HCT116 (cell line): ENCODE measurements around the gene OSTF1. TPM values are rescaled to one million over a fixed set of nuclear protein-coding genes. Genes with fewer than 3 reads are reported as not detected.

Experiments
- ATAC-seq: fragments of 200-7000 bp; cut with Tn5 transposase; 2 replicates; pipeline ENCODE4 v1.9.1; 2020; ENCODE audit warnings: mild to moderate bottlenecking, moderate library complexity
- BruUV-seq: library from RNA; stranded (reverse); fragments of 400-500 nt; replicated peaks from 2 replicates; lab custom pipeline; 2021; lab: Mats Ljungman, UMichigan
- CTCF ChIA-PET: fragments of 300-600 bp; sonication (Branson Sonifier 250); formaldehyde crosslinking; loops from one replicate; lab custom pipeline; 2021; ENCODE audit warnings: antibody characterized with exemption; lab: Charles Lee
- POLR2A ChIA-PET: fragments of 300-600, 350-600 bp; sonication (Branson Sonifier 250); formaldehyde crosslinking; loops from one replicate; lab custom pipeline; 2021; ENCODE audit warnings: antibody characterized with exemption; lab: Charles Lee
- RAD21 ChIA-PET, 2 experiments: fragments of 300-600 bp; sonication (Branson Sonifier 250); formaldehyde crosslinking; loops; one replicate each; lab custom pipeline; 2023; ENCODE audit warnings: low total read pairs in 2 of 2; ENCODE audit not compliant: uncharacterized antibody in 2 of 2, unreplicated experiment in 2 of 2, low non-redundant PET in 1 of 2; lab: Charles Lee
- DNase-seq: peaks from one replicate; pipeline ENCODE4 v3.0.0-alpha.2; 2010; ENCODE audit warnings: low read depth, low spot score
- H2AFZ ChIP-seq: fragments of 200-600 bp; shearing (Covaris generic), sonication (generic); 2 replicates; pipeline ENCODE4 v1.6.1; 2017; ENCODE audit warnings: low read depth, mixed run types, mixed read lengths, antibody characterized with exemption, low read length; ENCODE audit not compliant: poor library complexity, severe bottlenecking
- H3K27ac ChIP-seq: 2 replicates; pipeline ENCODE4 v1.5.1; 2012; ENCODE audit warnings: low read depth, low read length
- H3K27me3 ChIP-seq: fragments of 200-600 bp; sonication (generic); 2 replicates; pipeline ENCODE4 v1.6.1; 2016; ENCODE audit warnings: mixed run types, low read length, mixed read lengths; ENCODE audit not compliant: insufficient read depth
- H3K36me3 ChIP-seq, 2 experiments: fragments of 200-500 bp in 1 of 2; fragments of 200-600 bp in 1 of 2; sonication (Bioruptor generic) in 1 of 2; sonication (generic) in 1 of 2; 2 replicates each; pipeline versions ENCODE4 v1.5.1 to v1.6.1; 2014 to 2016; ENCODE audit warnings: low read length in 2 of 2, inconsistent platforms in 1 of 2, mixed read lengths in 1 of 2, mixed run types in 1 of 2; ENCODE audit not compliant: insufficient read depth in 2 of 2, control insufficient read depth in 1 of 2
- H3K4me1 ChIP-seq, 2 experiments: fragments of 200-600 bp in 1 of 2; sonication (generic) in 1 of 2; 2 replicates each; pipeline versions ENCODE4 v1.5.1 to v1.6.1; 2012 to 2017; ENCODE audit warnings: low read length in 2 of 2, inconsistent platforms in 1 of 2, mild to moderate bottlenecking in 1 of 2, mixed read lengths in 1 of 2, mixed run types in 1 of 2, moderate library complexity in 1 of 2; ENCODE audit not compliant: insufficient read depth in 2 of 2, control insufficient read depth in 1 of 2
- H3K4me2 ChIP-seq: fragments of 200-600 bp; sonication (generic); 2 replicates; pipeline ENCODE4 v1.6.1; 2017; ENCODE audit warnings: mixed run types, low read length, mixed read lengths
- H3K4me3 ChIP-seq, 2 experiments: fragments of 200-600 bp in 1 of 2; sonication (generic) in 1 of 2; replicated peaks in 1 of 2; 2 replicates each; pipeline ENCODE4 v1.5.1; 2011 to 2016; ENCODE audit warnings: low read length in 2 of 2, control low read depth in 1 of 2, low read depth in 1 of 2, mild to moderate bottlenecking in 1 of 2, mixed read lengths in 1 of 2, mixed run types in 1 of 2
- H3K79me2 ChIP-seq: fragments of 200-600 bp; sonication (generic); 2 replicates; pipeline ENCODE4 v1.6.1; 2017; ENCODE audit warnings: mild to moderate bottlenecking, mixed run types, low read length, moderate library complexity, mixed read lengths; ENCODE audit not compliant: insufficient read depth
- H3K9ac ChIP-seq: fragments of 200-600 bp; sonication (generic); 2 replicates; pipeline ENCODE4 v1.6.1; 2016; ENCODE audit warnings: low read length, mixed read lengths
- H3K9me2 ChIP-seq: fragments of 200-600 bp; sonication (generic), shearing (Covaris generic); 2 replicates; pipeline ENCODE4 v1.6.1; 2017; ENCODE audit warnings: mixed run types, mild to moderate bottlenecking, moderate library complexity; ENCODE audit not compliant: insufficient read depth
- H3K9me3 ChIP-seq, 2 experiments: fragments of 200-500 bp in 1 of 2; fragments of 200-600 bp in 1 of 2; sonication (Bioruptor generic) in 1 of 2; sonication (generic) in 1 of 2; 2 replicates each; pipeline ENCODE4 v1.6.1; 2014 to 2017; ENCODE audit warnings: low read length in 2 of 2, mixed read lengths in 2 of 2, inconsistent platforms in 1 of 2, low read depth in 1 of 2, mild to moderate bottlenecking in 1 of 2, mixed run types in 1 of 2, moderate library complexity in 1 of 2; ENCODE audit not compliant: control insufficient read depth in 1 of 2, insufficient read depth in 1 of 2
- H4K20me1 ChIP-seq: fragments of 200-600 bp; sonication (generic), shearing (Covaris generic); 2 replicates; pipeline ENCODE4 v1.6.1; 2017; ENCODE audit warnings: mixed run types, mild to moderate bottlenecking, moderate library complexity; ENCODE audit not compliant: insufficient read depth
- ATF3 ChIP-seq: IDR thresholded peaks from 2 replicates; pipeline ENCODE4 v1.6.1; 2012
- CBX3 ChIP-seq: IDR thresholded peaks from 2 replicates; pipeline ENCODE4 v1.6.1; 2012; ENCODE audit warnings: low read depth
- CEBPB ChIP-seq: IDR thresholded peaks from 2 replicates; pipeline ENCODE4 v1.6.1; 2012; ENCODE audit warnings: low read depth
- EGR1 ChIP-seq: IDR thresholded peaks from 2 replicates; pipeline ENCODE4 v1.6.1; 2012; ENCODE audit warnings: low read depth
- ELF1 ChIP-seq: IDR thresholded peaks from 2 replicates; pipeline ENCODE4 v1.6.1; 2012; ENCODE audit warnings: low read depth, borderline replicate concordance
- JUND ChIP-seq: IDR thresholded peaks from 2 replicates; pipeline ENCODE4 v1.6.1; 2012
- MAX ChIP-seq: IDR thresholded peaks from 2 replicates; pipeline ENCODE4 v1.6.1; 2012
- POLR2A ChIP-seq: IDR thresholded peaks from 2 replicates; pipeline ENCODE4 v1.7.0; 2011; ENCODE audit warnings: borderline replicate concordance; ENCODE audit not compliant: insufficient read depth, insufficient read length; ENCODE audit errors: extremely low read depth
- RAD21 ChIP-seq: IDR thresholded peaks from 2 replicates; pipeline ENCODE4 v1.6.1; 2012; ENCODE audit warnings: low read depth, mild to moderate bottlenecking
- REST ChIP-seq: IDR thresholded peaks from 2 replicates; pipeline ENCODE4 v1.6.1; 2012; ENCODE audit warnings: low read depth
- SIN3A ChIP-seq: IDR thresholded peaks from 2 replicates; pipeline ENCODE4 v1.6.1; 2012; ENCODE audit warnings: low read depth
- SP1 ChIP-seq: IDR thresholded peaks from 2 replicates; pipeline ENCODE4 v1.6.1; 2012; ENCODE audit warnings: low read depth
- SRF ChIP-seq: IDR thresholded peaks from 2 replicates; pipeline ENCODE4 v1.6.1; 2012; ENCODE audit warnings: low read depth
- ZNF274 ChIP-seq: fragments of 200-500 bp; sonication (Bioruptor generic); IDR thresholded peaks from 2 replicates; pipeline ENCODE4 v1.6.1; 2014; ENCODE audit warnings: mild to moderate bottlenecking, low read depth, low read length, inconsistent platforms
- intact Hi-C: fragments of 100-400 bp; cut with micrococcal nuclease; formaldehyde crosslinking; loops from 2 replicates; pipeline ENCODE4 v1.10.0; 2022
- total RNA-seq: library from RNA; stranded (reverse); gene quantifications from one replicate; pipeline ENCODE4 v1.2.1, GENCODE V29; 2021; ENCODE audit not compliant: unreplicated experiment
- TF ChIP-seq, protein P1 (sequence below): IDR thresholded peaks from 2 replicates; pipeline ENCODE4 v1.6.1; 2011; ENCODE audit warnings: mild to moderate bottlenecking, low read length, moderate library complexity; ENCODE audit not compliant: insufficient replicate concordance; ENCODE audit errors: extremely low read depth
- TF ChIP-seq, protein P2 (sequence below), 3 experiments: fragments of 200-600 bp in 1 of 3; sonication (generic) in 1 of 3; IDR thresholded peaks in 2 of 3; conservative IDR thresholded peaks in 1 of 3; 2 replicates each; pipeline ENCODE4 v1.5.1; 2012 to 2017; ENCODE audit warnings: low read depth in 2 of 3, low read length in 2 of 3, antibody characterized with exemption in 1 of 3, borderline replicate concordance in 1 of 3, control low read depth in 1 of 3, mild to moderate bottlenecking in 1 of 3, mixed read lengths in 1 of 3, mixed run types in 1 of 3, moderate library complexity in 1 of 3; ENCODE audit not compliant: insufficient read depth in 1 of 3

The OSTF1 gene
- total RNA-seq, 1 experiment from 2014 or later: 20.7 TPM

GRCh38 chr9:75112789-75113188 lies 24.5 kb downstream of the OSTF1 start:
- TF ChIP-seq ELF1 (no peak), ZNF274 (no peak), CEBPB (no peak), SIN3A (no peak), SP1 (no peak), JUND (no peak), REST (no peak), RAD21 (no peak), CBX3 (no peak), MAX (no peak), ATF3 (no peak), POLR2A (no peak), EGR1 (no peak), SRF (no peak)
- TF ChIP-seq, protein P1, sequence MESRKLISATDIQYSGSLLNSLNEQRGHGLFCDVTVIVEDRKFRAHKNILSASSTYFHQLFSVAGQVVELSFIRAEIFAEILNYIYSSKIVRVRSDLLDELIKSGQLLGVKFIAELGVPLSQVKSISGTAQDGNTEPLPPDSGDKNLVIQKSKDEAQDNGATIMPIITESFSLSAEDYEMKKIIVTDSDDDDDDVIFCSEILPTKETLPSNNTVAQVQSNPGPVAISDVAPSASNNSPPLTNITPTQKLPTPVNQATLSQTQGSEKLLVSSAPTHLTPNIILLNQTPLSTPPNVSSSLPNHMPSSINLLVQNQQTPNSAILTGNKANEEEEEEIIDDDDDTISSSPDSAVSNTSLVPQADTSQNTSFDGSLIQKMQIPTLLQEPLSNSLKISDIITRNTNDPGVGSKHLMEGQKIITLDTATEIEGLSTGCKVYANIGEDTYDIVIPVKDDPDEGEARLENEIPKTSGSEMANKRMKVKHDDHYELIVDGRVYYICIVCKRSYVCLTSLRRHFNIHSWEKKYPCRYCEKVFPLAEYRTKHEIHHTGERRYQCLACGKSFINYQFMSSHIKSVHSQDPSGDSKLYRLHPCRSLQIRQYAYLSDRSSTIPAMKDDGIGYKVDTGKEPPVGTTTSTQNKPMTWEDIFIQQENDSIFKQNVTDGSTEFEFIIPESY: no peak
- TF ChIP-seq, protein P2, sequence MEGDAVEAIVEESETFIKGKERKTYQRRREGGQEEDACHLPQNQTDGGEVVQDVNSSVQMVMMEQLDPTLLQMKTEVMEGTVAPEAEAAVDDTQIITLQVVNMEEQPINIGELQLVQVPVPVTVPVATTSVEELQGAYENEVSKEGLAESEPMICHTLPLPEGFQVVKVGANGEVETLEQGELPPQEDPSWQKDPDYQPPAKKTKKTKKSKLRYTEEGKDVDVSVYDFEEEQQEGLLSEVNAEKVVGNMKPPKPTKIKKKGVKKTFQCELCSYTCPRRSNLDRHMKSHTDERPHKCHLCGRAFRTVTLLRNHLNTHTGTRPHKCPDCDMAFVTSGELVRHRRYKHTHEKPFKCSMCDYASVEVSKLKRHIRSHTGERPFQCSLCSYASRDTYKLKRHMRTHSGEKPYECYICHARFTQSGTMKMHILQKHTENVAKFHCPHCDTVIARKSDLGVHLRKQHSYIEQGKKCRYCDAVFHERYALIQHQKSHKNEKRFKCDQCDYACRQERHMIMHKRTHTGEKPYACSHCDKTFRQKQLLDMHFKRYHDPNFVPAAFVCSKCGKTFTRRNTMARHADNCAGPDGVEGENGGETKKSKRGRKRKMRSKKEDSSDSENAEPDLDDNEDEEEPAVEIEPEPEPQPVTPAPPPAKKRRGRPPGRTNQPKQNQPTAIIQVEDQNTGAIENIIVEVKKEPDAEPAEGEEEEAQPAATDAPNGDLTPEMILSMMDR (IDR thresholded peaks at IDR 0.05 in 2 of 3, conservative IDR thresholded peaks at IDR 0.05 in 1 of 3; ENCODE audit: borderline replicate concordance in 1 of 3, insufficient read depth in 1 of 3, low read depth in 2 of 3, low read length in 2 of 3): no peak
- no peak overlapping the region for H3K4me2 ChIP-seq
- H3K4me1 ChIP-seq: peaks cover 3 to 11% of the 10 kb centered on the region in 2 experiments; a peak in 2 of 4 replicates
- no peaks in the 10 kb centered on the region for H3K9me3 ChIP-seq
- no peak overlapping the region for H3K4me3 ChIP-seq
- no TSS peak for BruUV-seq
- no peak for DNase-seq
- H4K20me1 ChIP-seq: no peaks in the 10 kb centered on the region
- no peak overlapping the region for H2AFZ ChIP-seq
- H3K79me2 ChIP-seq: no peaks in the 10 kb centered on the region
- CTCF ChIA-PET: no interaction called here
- ATAC-seq: no peak
- POLR2A ChIA-PET: no interaction called here
- H3K36me3 ChIP-seq: no peaks in the 10 kb centered on the region
- H3K9ac ChIP-seq: no peak overlapping the region
- no peaks in the 10 kb centered on the region for H3K27me3 ChIP-seq
- RAD21 ChIA-PET: no interaction called here
- intact Hi-C loops: no loop called here
- no peaks in the 10 kb centered on the region for H3K9me2 ChIP-seq
- no peak overlapping the region for H3K27ac ChIP-seq
